ENCODE measurements around the gene ETV6. TPM values are rescaled to one million over a fixed set of nuclear protein-coding genes. Genes with fewer than 3 reads are reported as not detected.

The ETV6 gene
- total and polyA plus RNA-seq, 2 of the 8 experiments (the other 6 are each of a cell fraction or from before 2014, with no cell fraction given), result 5.5 to 23.9 TPM

- Histone ChIP-seq H3K4me2 (ENCODE audit: insufficient read depth in 1 of 2, low read depth in 2 of 2, low read length in 2 of 2) (no peak overlapping the region), H3K4ac (replicated peaks; ENCODE audit: insufficient read length, low read depth, low read length) (no peak overlapping the region), H4K91ac (replicated peaks; ENCODE audit: insufficient read length, low read length) (no peak overlapping the region), H2BK20ac (ENCODE audit: low read length) (no peak overlapping the region), H2AK5ac (ENCODE audit: low read depth, low read length) (no peak overlapping the region), H3K27me3 (replicated peaks in 1 of 4; ENCODE audit: control insufficient read depth in 3 of 4, extremely low read depth in 1 of 4, insufficient read depth in 3 of 4, low read length in 3 of 4) (no peaks in the 10 kb centered on the region), H2BK5ac (ENCODE audit: low read depth, low read length) (no peak overlapping the region), H4K20me1 (replicated peaks in 1 of 2; ENCODE audit: control insufficient read depth in 1 of 2, insufficient read depth in 2 of 2, low read length in 2 of 2) (no peaks in the 10 kb centered on the region), H3K9ac (replicated peaks in 1 of 4; ENCODE audit: extremely low read depth in 1 of 4, low read depth in 3 of 4, low read length in 3 of 4) (no peak overlapping the region), H3K14ac (ENCODE audit: insufficient read length) (no peak overlapping the region), H3K4me1 (replicated peaks in 1 of 4; ENCODE audit: control insufficient read depth in 3 of 4, insufficient read depth in 4 of 4, low read length in 3 of 4) (peaks cover 10 to 18% (median 12%) of the 10 kb centered on the region in 4 experiments; a peak in 5 of 7 replicates), H2BK15ac (ENCODE audit: low read length) (no peak overlapping the region), H3K27ac (ENCODE audit: low read depth, low read length) (no peak overlapping the region), H2BK12ac (ENCODE audit: low read depth, low read length) (no peak overlapping the region), H3K9me3 (ENCODE audit: insufficient read depth in 2 of 2, low read depth in 1 of 2, low read length in 1 of 2) (no peaks in the 10 kb centered on the region), H2BK120ac (replicated peaks; ENCODE audit: low read depth, low read length) (no peak overlapping the region), H3K79me1 (ENCODE audit: low read depth, low read length) (peaks cover 2% of the 10 kb centered on the region; the same call in 1 of the 2 replicates), H4K5ac (ENCODE audit: insufficient read length, low read depth, low read length) (no peak overlapping the region), H3K23ac (ENCODE audit: insufficient read length) (no peak overlapping the region), H3K23me2 (ENCODE audit: low read depth, low read length) (no peaks in the 10 kb centered on the region), H3K36me3 (ENCODE audit: control insufficient read depth in 2 of 4, insufficient read depth in 4 of 4, low read length in 3 of 4) (no peaks in the 10 kb centered on the region), H3K79me2 (ENCODE audit: control insufficient read depth in 1 of 2, insufficient read depth in 2 of 2, low read length in 2 of 2) (peaks cover 0 to under 1% of the 10 kb centered on the region in 2 experiments; a peak in 2 of 4 replicates), H3K4me3 (ENCODE audit: extremely low read depth in 1 of 4, insufficient read depth in 2 of 4, low read depth in 3 of 4, low read length in 4 of 4) (no peak overlapping the region), H3K18ac (ENCODE audit: extremely low read depth, low read length) (no peak overlapping the region), H4K8ac (ENCODE audit: extremely low read depth, insufficient read depth, low read length) (no peak overlapping the region), H3K56ac (replicated peaks; ENCODE audit: insufficient read length, low read depth, low read length) (no peak overlapping the region), H2AFZ (ENCODE audit: low read length) (no peak overlapping the region)
- no peak for DNase-seq (ENCODE audit: low read depth in 1 of 2, low spot score in 2 of 2)
- POLR2A ChIA-PET (ENCODE audit: partially characterized antibody), result no interaction called here
- CTCF ChIA-PET (ENCODE audit: partially characterized antibody), result interaction anchor here (0.5 to 1.3 kb wide), 2 partner anchors 68 to 152 kb away, joined by 3 read pairs; no protein-coding TSS in a partner anchor
- 90% methylated on average over 9 of the region's 9 CpGs; no CpG with 5 or more reads in 1 of the 2 experiments for WGBS, 2 experiments (ENCODE audit: extremely low coverage in 1 of 2, insufficient coverage in 1 of 2, insufficient read length in 1 of 2, insufficient replicate concordance in 2 of 2, low coverage in 1 of 2, low lambda C conversion rate in 2 of 2, missing lambda C conversion rate in 1 of 2)
- no peak for FAIRE-seq
- no peak for TF ChIP-seq SIX5 (IDR thresholded peaks at IDR 0.05; ENCODE audit: low read depth, low read length)
- TF ChIP-seq EGR1 (IDR thresholded peaks at IDR 0.05; ENCODE audit: borderline replicate concordance, low read depth, low read length), result no peak
- TF ChIP-seq BCL11A (IDR thresholded peaks at IDR 0.05; ENCODE audit: low read depth in 2 of 2, low read length in 2 of 2), result no peak
- TF ChIP-seq SUZ12 (IDR thresholded peaks at IDR 0.05; ENCODE audit: low read length), result no peak
- no peak for TF ChIP-seq SAP30 (IDR thresholded peaks at IDR 0.05; ENCODE audit: insufficient read depth, insufficient replicate concordance, low read length)
- TF ChIP-seq TBP (IDR thresholded peaks at IDR 0.05; ENCODE audit: low read depth, low read length), result no peak
- no peak for TF ChIP-seq CHD1 (IDR thresholded peaks at IDR 0.05; ENCODE audit: low read depth, low read length)
- no peak for TF ChIP-seq EZH2 (IDR thresholded peaks at IDR 0.05; ENCODE audit: low read depth, low read length, severe bottlenecking)
- no peak for TF ChIP-seq RNF2 (IDR thresholded peaks at IDR 0.05; ENCODE audit: borderline replicate concordance, low read depth, low read length, missing control alignments, poor library complexity, severe bottlenecking)
These were observed 90.6 kb downstream of the ETV6 start for GRCh38 chr12:11739980-11740577.

Measured in H1 (cell line).